Endometrial microvascular endothelial cells (primary cell): ENCODE results near the gene VSIG10L2. TPM values are rescaled to one million over a fixed set of nuclear protein-coding genes. Genes with fewer than 3 reads are reported as not detected.
"Not testable (repeated sequence)": the region's sequence is repeated elsewhere in the genome, so short reads cannot be mapped to it uniquely, and the experiment has no call there.

ENCODE experiments used
- in situ Hi-C: cut with HindIII; loops from 2 replicates; pipeline ENCODE4 v1.10.0; 2017; ENCODE audit warnings: low sequenced_read_pairs, low pct_unique_long_range_greater_than_20kb; ENCODE audit errors: inconsistent ontology term
- total RNA-seq: library from RNA; depleted of rRNA; stranded (reverse); fragments of >200 nt; gene quantifications from one replicate; pipeline ENCODE4 v1.2.3, GENCODE V29; 2015; ENCODE audit errors: inconsistent ontology term

The VSIG10L2 gene
- total RNA-seq, 1 donor from 2014 or later, result not detected

DNA sequence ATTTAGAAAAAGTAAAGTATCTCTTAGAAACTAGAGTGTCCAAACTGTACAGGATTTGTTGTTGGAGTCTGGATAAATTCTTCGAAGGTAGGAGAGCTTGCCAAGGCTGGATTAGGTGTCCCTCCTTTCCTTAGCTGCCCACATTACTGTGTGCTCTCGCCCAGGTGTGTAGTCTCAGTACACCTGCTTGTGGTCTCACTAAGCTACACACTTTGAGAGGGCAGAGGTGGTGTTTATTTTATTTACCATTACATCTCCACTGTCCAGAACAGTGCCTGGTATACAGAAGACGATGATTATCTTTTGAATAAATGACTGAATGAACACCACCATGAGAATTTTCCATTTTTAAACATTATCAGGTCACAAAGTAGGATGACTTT is 36.5 kb downstream of the VSIG10L2 start:
- in situ Hi-C loops, result no loop called here

- in situ Hi-C loops, result not testable (repeated sequence)
Observed at GRCh38 chr11:125985956-125986355, 40.1 kb downstream of the VSIG10L2 start.

DNA sequence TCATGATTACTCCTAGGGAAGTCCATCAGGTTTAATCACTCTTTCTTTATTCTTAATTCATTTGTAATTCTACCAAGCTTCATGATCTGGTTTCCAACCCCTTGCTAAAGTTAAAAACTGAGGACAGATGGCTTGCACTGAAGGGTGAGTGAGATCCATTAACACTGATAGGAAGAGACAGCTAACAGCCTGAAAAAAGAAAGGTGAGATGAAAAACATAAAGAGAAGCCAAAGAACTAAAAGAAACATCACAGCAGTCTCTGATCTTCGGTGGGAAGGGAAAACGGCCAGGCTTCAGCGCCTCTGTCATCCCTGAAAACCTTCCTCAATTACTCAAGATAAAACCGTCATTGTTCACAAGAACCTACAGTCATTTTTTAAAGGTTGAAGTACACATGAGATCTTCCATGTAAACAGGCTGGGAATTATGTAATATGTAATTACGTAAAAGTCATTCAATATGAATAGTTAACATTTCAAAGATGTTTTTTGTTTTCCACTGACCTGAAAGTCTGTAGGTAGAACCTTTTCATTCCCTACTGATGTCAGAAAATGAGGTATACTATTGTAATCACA is 41.3 kb downstream of the VSIG10L2 start:
- in situ Hi-C loops, result no loop called here

- in situ Hi-C loops, result no loop called here
Observed at GRCh38 chr11:125990244-125990643, 44.4 kb downstream of the VSIG10L2 start.

DNA sequence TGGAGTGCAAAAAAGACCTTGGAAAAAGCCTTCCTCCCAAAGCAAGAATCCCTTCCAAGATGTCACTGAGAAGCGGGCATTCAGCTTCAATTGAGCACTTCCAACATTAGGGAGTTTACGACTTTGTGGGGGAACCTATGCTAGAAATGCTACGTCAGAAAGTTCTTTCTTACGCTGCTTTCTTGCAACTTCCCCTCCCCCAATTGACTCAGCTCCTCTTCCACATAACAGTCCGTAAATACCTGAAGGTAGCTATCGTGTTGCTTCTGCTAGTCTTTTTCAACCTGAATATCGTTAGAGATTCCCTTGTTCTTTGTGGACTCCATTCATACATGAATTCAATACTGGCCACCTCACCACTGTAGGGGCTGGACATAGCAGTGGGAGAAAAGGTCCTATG is 47.0 kb downstream of the VSIG10L2 start:
- in situ Hi-C loops, result no loop called here

DNA sequence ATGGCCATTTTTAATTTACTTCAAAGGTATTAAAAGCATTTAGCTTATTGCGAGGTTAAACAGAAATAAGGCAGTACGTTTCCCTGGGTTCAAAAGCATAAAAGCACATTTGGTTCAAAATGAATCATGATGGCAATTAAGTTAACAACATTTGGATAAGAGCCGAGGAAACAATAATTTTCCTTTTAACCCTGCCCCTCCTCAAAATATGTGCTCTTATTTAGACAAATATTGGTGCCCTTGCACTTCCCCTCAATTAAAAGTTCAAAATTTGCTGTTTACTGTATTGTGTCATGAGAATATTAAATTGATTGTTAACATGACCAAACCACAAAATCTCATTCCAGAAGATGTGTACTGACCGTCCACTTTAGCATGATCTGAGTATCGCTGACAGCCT is 48.7 kb downstream of the VSIG10L2 start:
- in situ Hi-C loops, result no loop called here

GRCh38 chr11:125995313-125995712 is 49.5 kb downstream of the VSIG10L2 start:
- in situ Hi-C loops, result no loop called here

DNA sequence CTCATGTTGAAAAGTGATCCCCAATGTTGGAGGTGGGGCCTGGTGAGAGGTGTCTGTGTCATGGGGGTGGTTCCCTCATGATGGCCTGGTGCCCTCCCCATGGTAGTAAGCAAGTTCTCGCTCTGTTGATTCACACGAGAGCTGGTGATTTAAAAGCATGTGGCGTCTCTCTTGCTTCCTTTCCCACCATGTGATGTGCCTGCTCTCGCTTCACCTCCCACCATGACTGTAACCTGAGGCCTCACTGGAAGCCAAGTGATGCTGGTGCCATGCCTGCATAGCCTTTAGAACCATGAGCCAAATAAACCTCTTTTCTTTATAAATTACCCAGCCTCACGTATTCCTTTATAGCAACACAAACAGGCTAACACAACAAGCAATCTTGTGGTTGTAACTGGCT is 52.4 kb downstream of the VSIG10L2 start:
- in situ Hi-C loops, result no loop called here

- in situ Hi-C loops, result no loop called here
Observed at GRCh38 chr11:125999234-125999880, 53.5 kb downstream of the VSIG10L2 start.

GRCh38 chr11:126002181-126002580 is 56.3 kb downstream of the VSIG10L2 start:
- in situ Hi-C loops, result no loop called here

Other genes with a start within 250 kb of the VSIG10L2 start
- gene PATE1, start 199.8 kb upstream of the VSIG10L2 start, total RNA-seq, result not detected
- not detected for gene PATE2, start 167.2 kb upstream of the VSIG10L2 start, total RNA-seq
- not detected for gene PATE3, start 157.9 kb upstream of the VSIG10L2 start, total RNA-seq
- not detected for gene PATE4, start 112.7 kb upstream of the VSIG10L2 start, total RNA-seq
- gene HYLS1, start 58.4 kb upstream of the VSIG10L2 start, total RNA-seq, result 12.4 TPM
- 10.1 TPM for gene PUS3, start 42.8 kb upstream of the VSIG10L2 start, total RNA-seq
- not detected for gene DDX25, start 41.5 kb upstream of the VSIG10L2 start, total RNA-seq
- gene CDON, start 116.8 kb downstream of the VSIG10L2 start, total RNA-seq, result 4.3 TPM